K562 (cell line): Measurements from ENCODE around the gene HAPLN3. TPM values are rescaled to one million over a fixed set of nuclear protein-coding genes. Genes with fewer than 3 reads are reported as not detected.

Experiments used
- CC2D1A ChIP-seq: fragments of 450-650 bp; IDR thresholded peaks from 2 replicates; pipeline ENCODE4 v1.6.1; 2017; ENCODE audit warnings: mild to moderate bottlenecking
- GABPB1 ChIP-seq: sonication (generic); formaldehyde crosslinking; IDR thresholded peaks from 2 replicates; pipeline ENCODE4 v1.8.0; 2022; ENCODE audit warnings: mild to moderate bottlenecking, missing genetic modification reagents
- LCOR ChIP-seq: sonication (generic); formaldehyde crosslinking; IDR thresholded peaks from 2 replicates; pipeline ENCODE4 v1.8.0; 2022; ENCODE audit warnings: mild to moderate bottlenecking, missing genetic modification reagents
- RCOR1 ChIP-seq, 2 experiments: IDR thresholded peaks; 2 replicates each; pipeline ENCODE4 v1.6.1; 2012; ENCODE audit warnings: low read depth in 2 of 2, low read length in 2 of 2, borderline replicate concordance in 1 of 2, improper control_type of control experiment in 1 of 2
- RERE ChIP-seq: sonication (generic); formaldehyde crosslinking; IDR thresholded peaks from 2 replicates; pipeline ENCODE4 v1.8.0; 2023; ENCODE audit warnings: missing genetic modification reagents, mild to moderate bottlenecking, borderline replicate concordance
- RFX5 ChIP-seq: IDR thresholded peaks from 2 replicates; pipeline ENCODE4 v1.6.1; 2011; ENCODE audit warnings: low read depth, mild to moderate bottlenecking, improper control_type of control experiment, low read length
- TRIM25 ChIP-seq: fragments of 450-650 bp; IDR thresholded peaks from 2 replicates; pipeline ENCODE4 v1.7.0; 2016; ENCODE audit warnings: borderline replicate concordance
- TRIM28 ChIP-seq: fragments of 450-650 bp; IDR thresholded peaks from 2 replicates; pipeline ENCODE4 v1.6.1; 2017
- ZFP1 ChIP-seq: fragments of 450-650 bp; formaldehyde crosslinking; IDR thresholded peaks from 2 replicates; pipeline ENCODE4 v1.4.0; 2020; ENCODE audit warnings: mild to moderate bottlenecking, mixed read lengths
- ZNF274 ChIP-seq: IDR thresholded peaks from 2 replicates; pipeline ENCODE4 v1.6.1; 2011; ENCODE audit warnings: low read depth, mild to moderate bottlenecking, low read length, moderate library complexity, borderline replicate concordance
- ZNF639 ChIP-seq, 2 experiments: fragments of 200-800 bp in 1 of 2; sonication (Bioruptor generic) in 1 of 2; sonication (generic) in 1 of 2; formaldehyde crosslinking in 1 of 2; IDR thresholded peaks in 1 of 2; conservative IDR thresholded peaks in 1 of 2; 2 replicates each; pipeline versions ENCODE4 v1.5.0 to v1.6.1; 2016 to 2020; ENCODE audit warnings: missing compliant biosample characterization in 1 of 2, missing genetic modification characterization in 1 of 2, missing genetic modification reagents in 1 of 2
- ZNF780A ChIP-seq: fragments of 250-450 bp; sonication (Bioruptor Pico); IDR thresholded peaks from 2 replicates; pipeline ENCODE4 v1.5.0; 2021; ENCODE audit warnings: mild to moderate bottlenecking
- polyA plus RNA-seq, 8 experiments: library from polyadenylated mRNA; depleted of rRNA in 4 of 8; stranded (reverse) in 5 of 8; unstranded in 3 of 8; fragments of >200 nt; fragmentation: Nextera tagmentation in 2 of 8; fragmentation: Illumina TruSeq in 1 of 8; extraction: Ambion mirVana in 2 of 8; extraction: Trizol in 1 of 8; gene quantifications; 2 replicates each; pipeline versions ENCODE4 v1.2.1 to v1.2.3, GENCODE V29; 2011 to 2014; ENCODE audit warnings: inconsistent platforms in 1 of 8, missing spikeins in 1 of 8
- total RNA-seq, 7 experiments: library from RNA; depleted of rRNA in 6 of 7; stranded (reverse); fragments of >200 nt in 6 of 7; fragmentation: Illumina TruSeq in 2 of 7; extraction: Trizol in 2 of 7; gene quantifications; 2 replicates each; pipeline versions ENCODE4 v1.2.1 to v1.2.3, GENCODE V29; 2011 to 2021; ENCODE audit warnings: low replicate concordance in 1 of 7
- TF ChIP-seq, protein P1 (sequence below), 2 experiments: fragments of 150-350 bp in 1 of 2; IDR thresholded peaks; 2 replicates each; pipeline ENCODE4 v1.6.1; 2012 to 2016; ENCODE audit warnings: low read depth in 2 of 2, low read length in 2 of 2, mild to moderate bottlenecking in 1 of 2, moderate library complexity in 1 of 2

Gene HAPLN3
- total and polyA plus RNA-seq, 9 of the 15 experiments (the other 6 are each of a cell fraction or from before 2014, with no cell fraction given) = 0.04 to 2.4 (median 0.65) TPM

GRCh38 chr15:88904624-88905327 is 9.4 kb upstream of the HAPLN3 start (continued):
- TF ChIP-seq, protein P1, sequence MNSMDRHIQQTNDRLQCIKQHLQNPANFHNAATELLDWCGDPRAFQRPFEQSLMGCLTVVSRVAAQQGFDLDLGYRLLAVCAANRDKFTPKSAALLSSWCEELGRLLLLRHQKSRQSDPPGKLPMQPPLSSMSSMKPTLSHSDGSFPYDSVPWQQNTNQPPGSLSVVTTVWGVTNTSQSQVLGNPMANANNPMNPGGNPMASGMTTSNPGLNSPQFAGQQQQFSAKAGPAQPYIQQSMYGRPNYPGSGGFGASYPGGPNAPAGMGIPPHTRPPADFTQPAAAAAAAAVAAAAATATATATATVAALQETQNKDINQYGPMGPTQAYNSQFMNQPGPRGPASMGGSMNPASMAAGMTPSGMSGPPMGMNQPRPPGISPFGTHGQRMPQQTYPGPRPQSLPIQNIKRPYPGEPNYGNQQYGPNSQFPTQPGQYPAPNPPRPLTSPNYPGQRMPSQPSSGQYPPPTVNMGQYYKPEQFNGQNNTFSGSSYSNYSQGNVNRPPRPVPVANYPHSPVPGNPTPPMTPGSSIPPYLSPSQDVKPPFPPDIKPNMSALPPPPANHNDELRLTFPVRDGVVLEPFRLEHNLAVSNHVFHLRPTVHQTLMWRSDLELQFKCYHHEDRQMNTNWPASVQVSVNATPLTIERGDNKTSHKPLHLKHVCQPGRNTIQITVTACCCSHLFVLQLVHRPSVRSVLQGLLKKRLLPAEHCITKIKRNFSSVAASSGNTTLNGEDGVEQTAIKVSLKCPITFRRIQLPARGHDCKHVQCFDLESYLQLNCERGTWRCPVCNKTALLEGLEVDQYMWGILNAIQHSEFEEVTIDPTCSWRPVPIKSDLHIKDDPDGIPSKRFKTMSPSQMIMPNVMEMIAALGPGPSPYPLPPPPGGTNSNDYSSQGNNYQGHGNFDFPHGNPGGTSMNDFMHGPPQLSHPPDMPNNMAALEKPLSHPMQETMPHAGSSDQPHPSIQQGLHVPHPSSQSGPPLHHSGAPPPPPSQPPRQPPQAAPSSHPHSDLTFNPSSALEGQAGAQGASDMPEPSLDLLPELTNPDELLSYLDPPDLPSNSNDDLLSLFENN (IDR thresholded peaks at IDR 0.05; ENCODE audit: low read depth in 2 of 2, low read length in 2 of 2) = 0 out of 4 replicates have a peak, but pooled peaks of 1 of the 2 experiments have one; percentile 22
- 0 out of 2 replicates have a peak, but pooled peaks have one; percentile 60 for TF ChIP-seq CC2D1A
- TF ChIP-seq ZFP1 (CRISPR knock-in tag) = no peak
- peak; percentile 71; the same call in 1 of the 2 replicates for TF ChIP-seq LCOR (CRISPR knock-in tag)
- TF ChIP-seq RFX5 = no peak
- peak in 1 of 2 experiments; percentile 71; a peak in 1 of 4 replicates for TF ChIP-seq RCOR1 (IDR thresholded peaks at IDR 0.05; ENCODE audit: borderline replicate concordance in 1 of 2, low read depth in 2 of 2, low read length in 2 of 2)
- no peak for TF ChIP-seq ZNF274
- no peak for TF ChIP-seq ZNF639 (CRISPR knock-in tag; conservative IDR thresholded peaks at IDR 0.05 in 1 of 2, IDR thresholded peaks at IDR 0.05 in 1 of 2)
- TF ChIP-seq RERE (CRISPR knock-in tag) = no peak
- TF ChIP-seq TRIM28 = 0 out of 2 replicates have a peak, but pooled peaks have one; percentile 23
- TF ChIP-seq TRIM25 = no peak
- no peak for TF ChIP-seq ZNF780A
- no peak; the same call in 1 of the 2 replicates for TF ChIP-seq GABPB1 (CRISPR knock-in tag)
